NCI-H748 (cell line): ENCODE results near the gene SLC12A8.

Source experiments
- DNase-seq: peaks from one replicate; lab custom pipeline; 2025; ENCODE audit not compliant: unreplicated experiment; lab: John Stamatoyannopoulos, UW

Gene SLC12A8

DNA sequence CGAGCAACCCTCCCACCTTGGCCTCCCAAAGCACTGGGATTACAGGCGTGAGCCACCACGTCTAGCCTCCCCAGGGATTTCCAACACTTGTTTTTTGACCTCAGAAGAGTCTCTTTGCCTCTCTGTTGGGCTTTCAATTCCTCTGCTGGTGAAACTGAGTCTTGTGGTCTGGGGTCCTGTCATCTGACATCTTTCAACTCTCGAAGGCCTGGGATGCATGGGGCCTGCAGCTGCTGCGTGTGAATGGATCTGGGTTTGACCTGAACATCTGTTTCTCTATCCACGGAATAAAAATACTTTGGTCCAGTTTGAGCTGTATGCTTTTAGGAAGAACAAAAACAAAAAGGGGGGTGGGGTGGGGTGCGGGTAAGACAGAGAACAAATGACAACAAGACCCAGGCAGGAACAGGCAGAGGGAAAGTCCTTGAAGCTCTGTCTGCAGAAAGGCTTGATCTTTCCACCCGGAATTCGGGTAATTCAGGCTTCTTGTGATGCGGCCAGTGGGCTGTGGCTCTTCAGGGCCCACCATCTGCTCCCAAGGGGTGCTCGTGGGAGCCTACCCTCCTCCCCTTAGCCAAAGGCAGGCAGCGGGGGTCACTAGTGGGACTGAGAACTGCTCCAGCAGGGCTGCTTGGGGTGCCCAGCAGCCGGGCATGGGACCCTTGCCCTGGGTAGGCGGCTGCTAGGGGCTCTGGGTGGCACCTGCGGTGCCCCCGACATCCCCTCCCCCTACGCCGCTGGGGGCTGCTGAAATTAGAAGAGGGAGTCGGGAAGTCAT is 71.5 kb downstream of the SLC12A8 start:
- DNase-seq = no peak

DNA sequence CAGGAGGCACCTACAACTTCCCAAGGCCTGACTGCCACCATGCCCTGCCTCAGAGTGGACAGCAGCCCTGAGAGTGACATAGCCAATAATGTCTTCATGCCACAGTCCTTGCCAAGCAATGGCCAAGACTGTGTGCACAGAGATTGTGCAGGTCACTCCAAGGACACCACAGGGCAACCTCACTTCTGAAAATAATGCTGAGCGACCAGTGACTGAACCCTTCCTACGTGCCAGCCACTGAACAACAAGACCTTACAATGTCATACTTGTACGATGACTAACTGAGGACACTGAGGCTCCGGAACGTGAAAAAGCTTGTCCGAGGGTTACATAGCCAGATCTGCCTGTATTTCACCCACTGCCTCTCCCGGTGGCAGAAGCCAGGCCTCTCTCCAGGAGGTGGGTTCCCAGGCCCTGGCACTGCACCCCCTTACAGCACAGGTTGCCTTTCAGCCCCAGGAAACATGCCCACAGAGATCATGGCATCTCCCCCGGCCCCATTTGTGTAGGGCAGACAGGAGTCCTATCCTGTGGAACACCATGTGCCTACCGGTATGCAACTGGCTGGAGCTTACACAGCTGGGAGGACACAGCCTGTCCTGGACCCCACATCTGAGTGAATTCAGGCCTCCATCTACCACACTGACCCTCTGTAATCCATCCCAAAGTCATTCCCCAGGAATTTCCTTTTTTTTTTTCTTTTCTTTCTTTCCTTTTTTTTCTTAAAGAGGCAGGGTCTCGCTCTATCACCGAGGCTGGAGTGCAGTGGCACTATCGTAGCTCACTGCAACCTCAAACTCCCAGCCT is 72.3 kb downstream of the SLC12A8 start:
- no peak for DNase-seq

DNA sequence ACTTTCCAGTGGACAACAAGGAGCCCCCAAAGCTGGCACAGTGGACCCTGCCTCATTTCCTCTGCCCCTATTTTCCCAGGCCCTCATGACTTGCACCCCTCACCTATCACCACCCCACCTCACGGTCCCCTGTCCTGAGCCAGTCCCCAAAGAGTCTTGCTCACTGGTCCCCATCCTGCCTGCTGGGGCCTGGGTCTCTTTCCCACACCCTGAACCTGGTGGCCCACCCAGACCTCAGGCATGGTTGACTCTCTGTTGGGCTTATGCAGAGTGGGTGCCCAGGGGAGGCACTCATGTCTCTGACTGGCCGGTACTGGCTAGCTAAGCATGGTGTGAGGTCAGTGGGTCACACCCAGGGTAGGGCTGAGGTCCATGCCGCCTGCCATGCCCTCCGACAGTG is 73.2 kb downstream of the SLC12A8 start:
- DNase-seq = no peak

DNA sequence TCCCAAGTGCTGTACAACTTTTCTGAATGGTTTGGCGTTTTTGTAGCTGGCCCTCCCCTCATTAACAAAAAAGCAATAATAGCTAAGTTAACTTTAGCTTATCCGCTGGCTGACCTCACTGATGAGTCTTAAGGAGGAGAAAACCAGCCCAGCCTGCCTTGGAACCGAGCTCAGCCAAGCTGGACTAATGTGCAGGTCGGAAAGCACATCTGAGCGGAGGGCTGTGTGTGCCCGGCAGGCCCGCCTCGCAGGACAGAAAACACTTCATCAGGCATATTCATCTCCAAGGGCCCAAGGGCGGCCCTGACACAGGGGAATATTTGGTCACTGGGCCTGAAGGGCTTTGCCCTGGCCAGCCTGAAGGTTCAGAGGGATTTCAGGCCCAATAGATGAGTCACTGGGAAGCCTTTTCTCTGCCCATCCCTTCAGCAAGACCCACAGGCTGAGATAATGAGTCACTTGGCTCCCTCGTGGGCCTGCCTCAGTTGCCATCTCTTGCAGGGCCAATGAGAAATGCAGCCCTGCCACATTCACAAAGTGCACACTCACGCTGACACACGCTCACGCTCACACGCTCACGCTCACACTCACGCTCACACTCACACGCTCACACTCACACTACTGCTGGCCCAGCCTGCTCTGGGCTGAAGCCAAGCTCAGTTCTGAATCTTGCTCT is 75.1 kb downstream of the SLC12A8 start:
- no peak for DNase-seq

DNA sequence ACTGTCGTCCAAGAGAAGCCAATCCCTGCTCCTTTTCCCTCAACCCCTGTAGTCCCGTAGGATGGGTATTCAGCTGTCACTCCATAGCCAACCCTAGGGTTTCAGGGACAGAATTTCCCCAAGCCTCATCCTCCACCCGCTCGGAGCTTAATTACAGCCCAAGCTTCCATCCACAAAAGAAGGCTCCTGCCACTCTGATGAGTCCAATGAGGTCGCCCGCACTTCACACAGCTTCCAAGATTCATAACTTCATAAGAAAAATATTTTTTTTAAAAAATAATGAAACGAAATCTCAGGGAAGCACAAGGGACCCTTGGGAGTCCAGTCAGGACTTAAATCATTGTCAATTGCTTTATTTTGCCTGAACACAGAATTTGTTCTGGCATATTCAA is 75.6 kb downstream of the SLC12A8 start:
- no peak for DNase-seq

DNA sequence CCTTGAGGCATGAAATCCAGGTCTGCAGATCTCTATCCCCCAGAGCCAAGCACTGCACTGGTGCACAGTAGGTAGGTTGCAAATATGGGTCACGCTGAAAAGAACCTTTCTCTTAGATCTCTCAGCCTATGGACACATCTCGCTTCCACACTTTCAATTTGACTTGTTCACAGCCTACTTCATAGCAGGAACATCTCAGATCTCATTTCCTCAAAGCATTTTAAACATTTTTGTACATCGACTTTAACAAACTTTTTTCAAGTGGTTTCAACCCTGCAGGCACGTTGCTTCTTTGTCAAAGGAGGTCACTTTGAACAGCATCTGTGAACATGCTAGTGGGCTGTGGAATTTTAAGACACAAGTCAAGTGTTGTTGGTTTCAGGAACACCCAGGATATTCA is 76.0 kb downstream of the SLC12A8 start:
- DNase-seq = no peak

DNA sequence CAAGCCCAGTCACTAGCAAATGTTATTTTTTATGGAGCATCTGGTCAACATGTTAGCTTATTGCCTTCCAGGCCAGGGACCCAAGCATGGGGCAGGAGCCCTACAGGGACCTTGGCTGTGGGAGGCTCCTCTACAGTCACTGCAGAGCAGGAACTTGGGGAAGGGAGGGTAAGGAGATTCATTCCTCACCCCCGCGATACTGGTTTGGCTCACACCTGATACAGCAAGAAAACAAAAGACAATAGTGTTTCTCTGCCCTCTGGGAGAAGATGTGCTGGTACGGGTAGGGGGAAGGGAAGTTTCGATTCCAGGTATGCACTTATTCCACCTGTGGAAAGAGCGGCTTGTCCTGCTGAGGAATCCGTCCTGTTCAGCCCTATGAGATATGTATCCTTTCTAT is 77.6 kb downstream of the SLC12A8 start:
- no peak for DNase-seq

DNA sequence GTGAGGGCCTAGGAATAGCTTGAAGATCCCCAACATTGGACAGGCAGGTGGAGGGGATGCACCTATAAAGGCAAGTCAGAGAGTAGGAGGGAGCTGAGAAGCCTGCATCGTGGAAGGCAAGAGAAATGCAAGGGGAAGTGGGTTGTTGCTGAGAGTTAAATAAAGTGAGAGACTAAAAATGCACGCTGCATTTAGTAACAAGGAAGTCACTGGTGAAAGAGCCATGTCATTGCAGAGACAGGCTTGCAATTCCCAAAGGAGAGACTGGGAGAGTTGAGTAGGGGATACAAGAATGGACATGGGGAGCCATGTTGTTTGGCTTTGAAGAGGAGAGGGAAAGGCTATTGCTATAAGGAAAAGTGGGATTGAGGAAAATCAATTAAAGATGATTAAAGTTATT is 79.7 kb downstream of the SLC12A8 start:
- no peak for DNase-seq

DNA sequence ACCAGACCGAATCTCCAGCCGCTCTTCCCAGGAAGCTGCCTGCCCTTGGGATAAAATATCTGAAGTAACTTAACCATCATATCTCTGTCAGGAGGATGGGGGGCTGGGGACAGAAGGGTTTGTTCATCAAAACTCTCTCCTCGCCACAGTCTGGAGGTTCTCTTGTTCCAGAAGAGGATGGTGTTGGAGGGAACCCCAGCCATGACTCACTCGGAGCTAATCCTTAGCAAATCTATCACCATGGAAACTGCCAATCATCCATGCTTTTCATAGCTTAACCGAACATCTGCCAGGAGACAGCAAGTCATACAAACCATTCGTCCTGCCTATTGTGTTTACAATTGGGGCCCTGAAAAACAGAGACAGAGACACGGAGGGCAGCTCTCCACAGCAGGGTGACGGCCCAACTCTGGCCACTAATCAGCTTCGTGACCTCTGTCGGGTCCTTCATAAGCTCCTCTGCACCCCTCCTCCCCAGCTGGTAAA is 83.0 kb downstream of the SLC12A8 start:
- DNase-seq = peak; percentile 73

DNA sequence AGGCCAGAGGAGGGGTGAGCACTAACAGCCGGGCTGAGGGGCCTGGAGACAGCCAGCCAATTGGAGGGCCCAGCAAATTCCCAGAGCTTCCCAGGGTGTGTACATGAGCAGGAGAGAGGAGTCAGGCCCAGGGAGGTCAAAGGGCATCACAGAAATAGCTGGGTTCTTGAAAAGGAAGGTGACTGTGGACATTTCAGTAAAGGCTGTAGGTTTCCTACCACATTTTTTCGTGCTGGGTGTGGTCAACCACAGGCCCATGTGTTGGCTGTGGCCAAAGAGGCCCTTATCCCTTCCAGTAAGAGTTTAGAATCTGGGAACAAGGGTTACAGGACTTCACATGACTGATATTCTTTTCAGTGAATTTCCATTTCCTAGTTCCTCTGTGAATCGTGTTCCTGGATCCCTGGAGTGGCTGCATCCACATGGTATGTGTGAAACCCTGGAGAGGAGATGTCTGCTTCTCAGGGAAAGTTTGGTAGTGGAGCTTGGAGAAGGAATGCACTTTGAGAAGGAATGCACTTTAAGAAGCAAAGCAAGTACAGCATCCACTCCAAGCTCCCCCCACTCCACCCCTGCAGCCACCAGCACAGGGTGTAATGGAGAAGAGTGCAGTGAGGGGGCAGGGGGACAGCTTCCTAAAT is 83.6 kb downstream of the SLC12A8 start:
- no peak for DNase-seq

DNA sequence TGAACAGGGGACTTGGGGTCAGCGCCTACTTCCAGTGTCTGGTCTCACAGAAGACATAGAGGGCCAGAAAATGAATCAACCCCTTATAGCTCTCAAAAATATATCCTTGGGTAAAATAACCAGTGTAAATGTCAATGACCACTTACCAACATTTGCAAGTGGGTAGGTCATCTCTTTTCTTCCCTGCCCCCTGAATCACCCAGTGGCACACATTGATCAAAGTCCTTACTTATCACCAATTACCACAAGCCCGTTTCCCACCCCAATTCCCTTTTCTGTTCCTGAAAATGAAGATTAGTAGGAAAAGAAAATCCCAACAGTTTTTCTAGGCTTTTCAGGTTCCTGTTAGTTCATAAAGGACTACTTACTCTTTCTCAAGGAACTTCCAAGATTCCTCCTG is 86.2 kb downstream of the SLC12A8 start:
- no peak for DNase-seq

DNA sequence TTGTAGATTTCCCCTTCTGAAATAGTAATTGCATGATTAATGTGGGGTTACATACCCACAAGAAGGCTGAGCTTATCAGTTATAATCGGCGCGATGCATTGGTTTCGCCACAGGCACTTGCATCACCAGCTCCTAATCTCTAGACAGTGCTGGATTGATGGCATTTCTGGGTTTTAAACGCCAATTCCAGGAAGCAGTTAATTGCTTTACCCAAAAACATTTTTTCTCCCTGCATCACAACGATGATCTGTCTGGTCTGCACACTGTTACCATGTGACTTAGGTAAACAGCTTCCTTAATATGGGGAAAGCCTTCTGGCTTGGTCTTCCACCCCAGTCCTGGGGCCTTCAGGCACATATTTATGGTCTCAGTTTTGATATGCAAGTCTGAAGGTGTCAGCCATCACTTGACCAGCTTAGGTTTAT is 86.7 kb downstream of the SLC12A8 start:
- DNase-seq = no peak

DNA sequence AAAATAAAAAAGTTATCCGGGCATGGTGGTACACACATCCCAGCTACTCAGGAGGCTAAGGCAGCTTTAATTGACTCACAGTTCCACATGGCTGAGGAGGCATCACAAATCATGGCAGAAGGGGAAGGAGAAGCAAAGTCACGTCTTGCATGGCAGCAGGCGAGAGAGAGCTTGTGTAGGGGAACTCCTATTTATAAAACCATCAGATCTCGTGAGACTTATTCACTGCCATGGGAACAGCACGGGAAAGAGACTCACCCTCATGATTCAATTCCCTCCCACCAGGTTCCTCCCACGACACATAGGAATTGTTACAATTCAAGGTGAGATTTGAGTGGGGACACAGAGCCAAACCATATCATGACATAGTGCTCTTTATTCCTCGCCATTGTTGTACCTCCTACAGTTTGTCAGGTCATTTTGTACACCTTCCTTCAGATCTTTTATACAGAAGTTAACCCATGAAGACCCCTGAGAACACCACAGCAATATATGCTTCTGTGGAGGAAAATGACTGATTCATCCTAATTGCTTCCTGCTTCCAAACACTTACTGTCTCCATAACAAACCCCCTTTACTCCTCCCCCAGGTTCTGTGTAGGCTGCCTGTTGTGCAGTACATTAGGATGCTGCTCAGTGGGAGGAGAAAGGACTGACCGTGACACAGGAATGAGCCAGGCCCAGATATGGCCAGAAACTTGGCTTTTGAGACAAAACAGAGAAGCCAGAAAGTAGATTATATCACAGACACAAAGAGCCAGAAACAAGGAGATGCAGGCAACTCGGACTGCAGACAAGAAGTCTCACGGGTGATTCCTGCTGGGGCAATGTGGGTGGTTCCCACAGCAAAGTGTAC is 88.9 kb downstream of the SLC12A8 start:
- peak; percentile 6 for DNase-seq

DNA sequence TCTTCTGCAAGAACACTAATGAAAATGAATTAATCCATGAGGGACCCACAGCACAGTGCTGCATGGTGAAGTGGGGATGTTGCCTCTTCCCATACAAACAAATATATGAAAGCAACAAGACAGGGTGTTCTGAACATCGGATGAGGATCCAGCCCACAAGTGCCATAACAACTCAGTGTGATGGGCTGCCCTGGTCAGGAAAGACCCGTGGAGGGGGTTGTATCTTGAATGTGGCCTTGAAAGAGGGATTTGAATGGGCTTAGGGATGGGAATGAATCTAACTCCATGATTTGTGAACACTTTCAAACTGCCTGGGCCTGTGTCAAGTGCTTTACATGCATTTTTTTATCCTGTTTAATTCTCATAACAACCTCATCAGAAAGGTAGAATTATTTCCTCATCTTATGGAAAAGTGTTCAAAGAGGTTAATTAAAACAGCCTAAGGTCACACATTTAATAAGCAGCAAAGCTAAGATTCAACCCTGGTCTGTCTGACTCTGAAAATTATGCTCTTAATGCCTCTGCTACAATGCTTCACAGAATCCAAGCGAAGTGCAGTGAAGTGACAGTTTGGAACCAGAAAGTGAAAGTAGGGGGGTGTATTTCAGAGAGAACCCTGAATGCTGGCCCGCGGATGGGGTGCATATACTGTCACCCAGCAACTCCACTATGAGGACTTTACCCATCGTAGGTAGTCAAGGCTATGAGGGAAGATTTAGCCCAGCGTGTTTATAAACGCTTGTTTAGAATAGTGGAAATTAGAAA is 91.1 kb downstream of the SLC12A8 start:
- no peak for DNase-seq

DNA sequence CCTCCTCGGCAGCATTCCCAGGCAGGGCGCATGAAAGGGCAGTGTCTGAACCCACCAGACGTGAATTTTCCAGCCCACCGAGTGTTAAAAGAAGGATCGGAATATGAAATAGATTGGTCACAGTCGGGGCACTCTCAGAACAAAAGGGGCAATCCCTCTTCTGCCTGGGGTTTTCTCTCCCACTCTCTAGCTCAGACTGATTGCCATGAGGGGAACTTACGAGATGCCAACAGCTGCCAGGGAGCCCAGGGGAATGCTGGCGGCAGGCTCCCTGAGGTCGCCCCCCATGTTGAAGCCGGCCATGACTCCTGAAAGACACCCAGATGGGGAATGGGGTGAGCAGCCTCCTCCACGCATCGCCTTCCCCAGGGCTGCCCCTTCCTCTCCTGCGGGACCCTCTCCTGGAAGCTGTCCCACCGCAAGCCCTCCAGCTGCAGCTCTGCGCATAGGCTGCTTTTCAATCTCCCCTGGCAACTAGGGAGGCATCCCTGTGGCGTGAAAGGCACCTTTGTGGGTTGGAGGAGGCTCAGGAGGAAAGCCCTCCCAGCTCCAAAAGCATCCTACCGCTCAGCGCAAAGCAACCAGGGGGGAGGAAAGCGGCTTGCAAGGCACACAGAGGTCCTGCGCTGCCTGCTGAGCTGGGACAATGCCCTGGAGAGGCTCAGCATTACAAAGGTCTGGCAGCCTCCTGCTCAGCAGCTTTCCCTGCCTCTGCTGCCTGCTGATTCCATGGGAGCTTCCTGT is 92.0 kb downstream of the SLC12A8 start:
- no peak for DNase-seq

DNA sequence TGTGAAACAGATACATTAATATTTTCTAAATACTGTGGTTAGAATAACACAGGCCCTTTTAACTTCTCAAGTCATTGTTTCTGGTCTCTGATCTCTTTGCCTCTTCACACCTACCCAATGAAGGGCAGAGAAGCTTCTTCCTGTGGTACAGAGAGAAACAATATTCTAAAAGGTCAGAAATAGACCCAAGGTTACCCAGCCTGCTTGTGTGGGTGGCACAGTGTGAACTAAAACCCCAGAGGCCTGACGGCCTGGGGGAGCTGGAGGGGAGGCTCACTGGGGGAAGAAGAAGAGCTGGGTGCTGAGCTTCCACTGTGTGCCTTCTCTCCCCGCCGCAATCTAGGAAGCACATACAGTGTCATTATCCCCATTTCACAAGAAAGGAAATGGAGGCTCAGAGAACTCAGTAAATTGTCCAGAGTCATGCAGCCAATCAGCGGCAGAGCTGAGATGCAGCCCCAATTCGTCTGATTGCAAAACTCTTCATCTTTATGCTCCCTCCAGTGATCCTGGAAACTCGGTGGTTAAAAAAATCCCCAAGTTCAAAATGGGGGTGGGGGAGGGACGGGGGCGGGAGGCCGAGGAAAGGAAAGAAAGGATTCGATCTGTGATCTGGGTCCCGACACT is 92.7 kb downstream of the SLC12A8 start:
- no peak for DNase-seq

DNA sequence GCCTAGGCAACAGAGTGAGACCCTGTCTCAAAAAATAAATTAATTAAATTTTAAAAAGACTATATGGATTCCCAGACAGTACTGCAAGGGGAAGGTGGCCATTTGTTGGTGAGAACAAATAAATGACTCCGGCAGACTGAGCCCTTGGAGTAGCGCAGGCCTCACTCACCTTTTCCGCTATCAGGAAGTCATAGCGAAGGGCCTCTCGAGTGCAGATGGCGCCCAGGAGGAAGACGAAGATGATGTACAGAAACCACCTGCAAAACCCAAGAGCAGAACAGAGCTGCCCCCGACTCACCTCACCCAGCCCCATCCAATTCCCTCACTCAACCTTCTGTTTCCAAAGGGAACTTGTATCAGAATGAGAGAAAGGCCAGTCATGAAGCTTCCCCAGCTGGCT is 93.9 kb downstream of the SLC12A8 start:
- no peak for DNase-seq

DNA sequence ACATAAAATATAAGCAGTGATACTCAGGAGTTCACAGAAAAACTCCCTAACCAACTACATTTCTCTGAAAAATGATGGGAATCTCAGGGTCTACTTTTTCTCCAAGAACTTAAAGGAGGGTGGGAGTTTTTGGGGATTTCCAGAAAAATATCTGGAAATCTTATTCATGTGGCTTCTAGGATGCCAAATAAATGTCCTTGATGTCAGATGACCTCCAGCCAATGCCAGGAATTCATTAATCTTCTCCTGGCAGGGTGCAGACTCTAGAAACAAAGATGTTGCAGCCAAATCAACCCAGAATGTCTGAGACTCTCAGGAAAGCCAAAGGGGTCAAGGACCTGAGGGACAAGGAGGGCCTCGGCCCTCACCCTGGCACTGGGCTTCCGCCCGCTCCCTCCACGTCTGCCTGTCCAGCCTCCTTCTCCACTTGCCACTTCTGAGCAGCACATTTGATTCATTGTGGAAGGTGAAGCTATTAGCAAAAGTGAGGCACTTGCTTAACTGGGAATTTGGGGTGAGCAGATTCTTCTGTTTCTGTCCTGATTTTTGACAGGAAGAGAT is 94.8 kb downstream of the SLC12A8 start:
- DNase-seq = no peak
